ENCODE data around the gene SPSB1. TPM values are rescaled to one million over a fixed set of nuclear protein-coding genes. Genes with fewer than 3 reads are reported as not detected.
A peak's percentile ranks its signal among the peaks of the same experiment; 100 is the strongest.

SPSB1 gene
- total RNA-seq, 1 donor from 2014 or later: 22.0 TPM

GRCh38 chr1:9356829-9357466 lies 64.3 kb downstream of the SPSB1 start:
- TF ChIP-seq CTCF (IDR thresholded peaks at IDR 0.05; ENCODE audit: unreplicated experiment): no peak
- H3K9me3 Mint-ChIP-seq: no peaks in the 10 kb centered on the region
- DNase-seq (ENCODE audit: low spot score in 2 of 2, unreplicated experiment in 2 of 2): no peak
- no peaks in the 10 kb centered on the region for H3K27me3 Mint-ChIP-seq (ENCODE audit: low read depth)
- H3K27ac Mint-ChIP-seq: no peak overlapping the region
- peaks cover 15% of the 10 kb centered on the region for H3K4me1 Mint-ChIP-seq
- no peak overlapping the region for H3K4me3 Mint-ChIP-seq
- H3K36me3 Mint-ChIP-seq: peaks cover 25% of the 10 kb centered on the region

- H3K9me3 Mint-ChIP-seq: no peaks in the 10 kb centered on the region
- H3K36me3 Mint-ChIP-seq: peaks cover 25% of the 10 kb centered on the region
- H3K27me3 Mint-ChIP-seq (ENCODE audit: low read depth): no peaks in the 10 kb centered on the region
- no peak overlapping the region for H3K27ac Mint-ChIP-seq
- no peak for DNase-seq (ENCODE audit: low spot score in 2 of 2, unreplicated experiment in 2 of 2)
- peaks cover 7% of the 10 kb centered on the region for H3K4me1 Mint-ChIP-seq
- TF ChIP-seq CTCF (IDR thresholded peaks at IDR 0.05; ENCODE audit: unreplicated experiment): no peak
- H3K4me3 Mint-ChIP-seq: no peak overlapping the region
Observed at GRCh38 chr1:9357958-9358357, 65.3 kb downstream of the SPSB1 start.

- no peak overlapping the region for H3K27ac Mint-ChIP-seq
- H3K27me3 Mint-ChIP-seq (ENCODE audit: low read depth): no peaks in the 10 kb centered on the region
- H3K36me3 Mint-ChIP-seq: peaks cover 25% of the 10 kb centered on the region
- DNase-seq (ENCODE audit: low spot score in 2 of 2, unreplicated experiment in 2 of 2): no peak
- no peak overlapping the region for H3K4me3 Mint-ChIP-seq
- TF ChIP-seq CTCF (IDR thresholded peaks at IDR 0.05; ENCODE audit: unreplicated experiment): no peak
- H3K4me1 Mint-ChIP-seq: peaks cover 4% of the 10 kb centered on the region
- no peaks in the 10 kb centered on the region for H3K9me3 Mint-ChIP-seq
Observed at GRCh38 chr1:9360371-9361064, 67.8 kb downstream of the SPSB1 start.

GRCh38 chr1:9361630-9362260 lies 69.1 kb downstream of the SPSB1 start:
- peaks cover 18% of the 10 kb centered on the region for H3K36me3 Mint-ChIP-seq
- H3K4me1 Mint-ChIP-seq: peaks cover 4% of the 10 kb centered on the region
- TF ChIP-seq CTCF (IDR thresholded peaks at IDR 0.05; ENCODE audit: unreplicated experiment): no peak
- no peaks in the 10 kb centered on the region for H3K27me3 Mint-ChIP-seq (ENCODE audit: low read depth)
- DNase-seq (ENCODE audit: low spot score in 2 of 2, unreplicated experiment in 2 of 2): no peak
- no peak overlapping the region for H3K4me3 Mint-ChIP-seq
- no peaks in the 10 kb centered on the region for H3K9me3 Mint-ChIP-seq
- H3K27ac Mint-ChIP-seq: peak overlapping the region; percentile 39

- peaks cover 4% of the 10 kb centered on the region for H3K4me1 Mint-ChIP-seq
- no peak for TF ChIP-seq CTCF (IDR thresholded peaks at IDR 0.05; ENCODE audit: unreplicated experiment)
- H3K27me3 Mint-ChIP-seq (ENCODE audit: low read depth): no peaks in the 10 kb centered on the region
- no peak for DNase-seq (ENCODE audit: low spot score in 2 of 2, unreplicated experiment in 2 of 2)
- no peaks in the 10 kb centered on the region for H3K9me3 Mint-ChIP-seq
- H3K36me3 Mint-ChIP-seq: peaks cover 13% of the 10 kb centered on the region
- no peak overlapping the region for H3K4me3 Mint-ChIP-seq
- peak overlapping the region; percentile 39 for H3K27ac Mint-ChIP-seq
Observed at GRCh38 chr1:9362488-9362887, 69.8 kb downstream of the SPSB1 start.

All from mesothelial cell of epicardium (in vitro differentiated cells).